Smooth muscle cell (in vitro differentiated cells): ENCODE measurements around the gene CAVIN2. TPM values are rescaled to one million over a fixed set of nuclear protein-coding genes. Genes with fewer than 3 reads are reported as not detected.

Experiments
- DNase-seq: peaks from one replicate; lab custom pipeline; 2025; ENCODE audit not compliant: unreplicated experiment; lab: John Stamatoyannopoulos, UW
- H2AFZ ChIP-seq: fragments of 200-600 bp; sonication (generic); 2 replicates; pipeline ENCODE4 v1.6.0; 2016; ENCODE audit warnings: antibody characterized with exemption, low read depth, mild to moderate bottlenecking
- H3F3A ChIP-seq: fragments of 200-600 bp; sonication (generic); 2 replicates; pipeline ENCODE4 v1.6.0; 2017; ENCODE audit warnings: antibody characterized with exemption, low read depth
- H3K27ac ChIP-seq: fragments of 200-600 bp; sonication (generic); 2 replicates; pipeline ENCODE4 v1.5.1; 2016; ENCODE audit warnings: low read depth, mild to moderate bottlenecking
- H3K27me3 ChIP-seq: fragments of 200-600 bp; sonication (generic); 2 replicates; pipeline ENCODE4 v1.6.1; 2016; ENCODE audit warnings: low read depth, mild to moderate bottlenecking
- H3K36me3 ChIP-seq: fragments of 200-600 bp; sonication (generic); 2 replicates; pipeline ENCODE4 v1.5.1; 2016; ENCODE audit warnings: low read depth
- H3K4me1 ChIP-seq: fragments of 200-600 bp; sonication (generic); 2 replicates; pipeline ENCODE4 v1.5.1; 2016; ENCODE audit warnings: low read depth
- H3K4me2 ChIP-seq: fragments of 200-600 bp; sonication (generic); 2 replicates; pipeline ENCODE4 v1.6.0; 2016; ENCODE audit warnings: mild to moderate bottlenecking
- H3K4me3 ChIP-seq: fragments of 200-600 bp; sonication (generic); 2 replicates; pipeline ENCODE4 v1.5.1; 2016; ENCODE audit warnings: mild to moderate bottlenecking
- H3K79me2 ChIP-seq: fragments of 200-600 bp; sonication (generic); 2 replicates; pipeline ENCODE4 v1.6.0; 2016; ENCODE audit warnings: low read depth, mild to moderate bottlenecking
- H3K9ac ChIP-seq: fragments of 200-600 bp; sonication (generic); 2 replicates; pipeline ENCODE4 v1.6.0; 2016; ENCODE audit warnings: low read depth
- H3K9me3 ChIP-seq: fragments of 200-600 bp; sonication (generic); replicated peaks from 2 replicates; pipeline ENCODE4 v1.5.1; 2016; ENCODE audit warnings: low read depth
- H4K20me1 ChIP-seq: fragments of 200-600 bp; sonication (generic); 2 replicates; pipeline ENCODE4 v1.6.0; 2016; ENCODE audit warnings: low read depth
- CTCF ChIP-seq: fragments of 200-600 bp; sonication (generic); IDR thresholded peaks from 2 replicates; pipeline ENCODE4 v1.5.1; 2017; ENCODE audit warnings: borderline replicate concordance, mild to moderate bottlenecking, antibody characterized with exemption; ENCODE audit not compliant: insufficient read depth, poor library complexity, severe bottlenecking
- WGBS: methylation state at CpG from one replicate; pipeline ENCODE4 v1.1.7; 2016; ENCODE audit warnings: low lambda C conversion rate; 5-methylcytosine and 5-hydroxymethylcytosine counted together
- polyA plus RNA-seq: library from polyadenylated mRNA; unstranded; fragments of >200 nt; fragmentation: Nextera tagmentation; extraction: Ambion mirVana; gene quantifications from 2 replicates; pipeline ENCODE4 v1.2.1, GENCODE V29; 2016
- total RNA-seq: library from RNA; depleted of rRNA; stranded (reverse); fragments of >200 nt; gene quantifications from 2 replicates; pipeline ENCODE4 v1.2.3, GENCODE V29; 2014

The CAVIN2 gene
- total and polyA plus RNA-seq, 2 experiments from 2014 or later: 0.13 TPM; not detected in 1

- no peaks in the 10 kb centered on the region for H3F3A ChIP-seq
- no peak overlapping the region for H3K27ac ChIP-seq
- H3K9ac ChIP-seq: no peak overlapping the region
- no peak for TF ChIP-seq CTCF
- H3K27me3 ChIP-seq: no peaks in the 10 kb centered on the region
- no peaks in the 10 kb centered on the region for H3K36me3 ChIP-seq
- H2AFZ ChIP-seq: no peak overlapping the region
- WGBS: 80% methylated on average over 4 of the region's 4 CpGs
- H3K9me3 ChIP-seq: no peaks in the 10 kb centered on the region
- H4K20me1 ChIP-seq: no peaks in the 10 kb centered on the region
- no peaks in the 10 kb centered on the region for H3K79me2 ChIP-seq
- no peak for DNase-seq
- H3K4me3 ChIP-seq: no peak overlapping the region
- no peaks in the 10 kb centered on the region for H3K4me1 ChIP-seq
- no peak overlapping the region for H3K4me2 ChIP-seq
These were observed 49.4 kb downstream of the CAVIN2 start for GRCh38 chr2:191797500-191797899.

- Histone ChIP-seq H3K4me2 (no peak overlapping the region), H3K27ac (no peak overlapping the region), H3K36me3 (no peaks in the 10 kb centered on the region), H3K9ac (no peak overlapping the region), H3K27me3 (no peaks in the 10 kb centered on the region), H2AFZ (no peak overlapping the region), H3K9me3 (no peaks in the 10 kb centered on the region), H3K4me1 (peaks cover 2% of the 10 kb centered on the region), H3K79me2 (no peaks in the 10 kb centered on the region), H3F3A (no peaks in the 10 kb centered on the region), H3K4me3 (no peak overlapping the region), H4K20me1 (no peaks in the 10 kb centered on the region)
- WGBS: 86% methylated on average over 2 of the region's 2 CpGs
- TF ChIP-seq CTCF: no peak
- DNase-seq: no peak
These were observed 51.2 kb downstream of the CAVIN2 start for GRCh38 chr2:191795715-191796114.

- WGBS: 68% methylated on average over 3 of the region's 3 CpGs
- Histone ChIP-seq H3K4me2 (no peak overlapping the region), H3K27ac (no peak overlapping the region), H3K79me2 (no peaks in the 10 kb centered on the region), H3K36me3 (no peaks in the 10 kb centered on the region), H3F3A (no peaks in the 10 kb centered on the region), H4K20me1 (no peaks in the 10 kb centered on the region), H3K9ac (no peak overlapping the region), H3K27me3 (no peaks in the 10 kb centered on the region), H2AFZ (no peak overlapping the region), H3K4me1 (peaks cover 21% of the 10 kb centered on the region), H3K4me3 (no peak overlapping the region), H3K9me3 (no peaks in the 10 kb centered on the region)
- no peak for DNase-seq
- TF ChIP-seq CTCF: no peak
These were observed 54.8 kb downstream of the CAVIN2 start for GRCh38 chr2:191791953-191792560.

GRCh38 chr2:191790737-191791136, 56.2 kb downstream of the CAVIN2 start:
- H3K36me3 ChIP-seq: no peaks in the 10 kb centered on the region
- DNase-seq: no peak
- H3F3A ChIP-seq: no peaks in the 10 kb centered on the region
- no peaks in the 10 kb centered on the region for H3K9me3 ChIP-seq
- H3K27ac ChIP-seq: peak overlapping the region; percentile 57
- H3K79me2 ChIP-seq: no peaks in the 10 kb centered on the region
- no peak for TF ChIP-seq CTCF
- peak overlapping the region; percentile 67 for H2AFZ ChIP-seq
- H3K4me2 ChIP-seq: peak overlapping the region; percentile 65
- H3K27me3 ChIP-seq: no peaks in the 10 kb centered on the region
- WGBS: 34% methylated on average over 1 of the region's 1 CpG
- H3K4me3 ChIP-seq: no peak overlapping the region
- peaks cover 21% of the 10 kb centered on the region for H3K4me1 ChIP-seq
- H4K20me1 ChIP-seq: no peaks in the 10 kb centered on the region
- H3K9ac ChIP-seq: peak overlapping the region; percentile 7
